GM23248 (cell line): ENCODE measurements around the gene CDC34. TPM values are rescaled to one million over a fixed set of nuclear protein-coding genes. Genes with fewer than 3 reads are reported as not detected.

Source experiments
- DNase-seq: peaks from one replicate; pipeline ENCODE4 v3.0.0-alpha.2; 2015
- H2AFZ ChIP-seq: fragments of 200-600 bp; sonication (generic); 2 replicates; pipeline ENCODE4 v1.6.1; 2016; ENCODE audit warnings: antibody characterized with exemption
- H3F3A ChIP-seq: fragments of 200-600 bp; sonication (generic); 2 replicates; pipeline ENCODE4 v1.6.1; 2016; ENCODE audit warnings: mild to moderate bottlenecking, antibody characterized with exemption, mixed run types; ENCODE audit not compliant: insufficient read depth
- H3K27ac ChIP-seq: fragments of 200-600 bp; sonication (generic); 2 replicates; pipeline ENCODE4 v1.5.1; 2016; ENCODE audit warnings: mild to moderate bottlenecking
- H3K27me3 ChIP-seq: fragments of 200-600 bp; sonication (generic); replicated peaks from 2 replicates; pipeline ENCODE4 v1.6.1; 2016; ENCODE audit warnings: mild to moderate bottlenecking; ENCODE audit not compliant: insufficient read depth
- H3K36me3 ChIP-seq: fragments of 200-600 bp; sonication (generic); 2 replicates; pipeline ENCODE4 v1.6.1; 2016; ENCODE audit warnings: low read depth, mild to moderate bottlenecking
- H3K4me1 ChIP-seq: fragments of 200-600 bp; sonication (generic); 2 replicates; pipeline ENCODE4 v1.6.1; 2016; ENCODE audit warnings: mild to moderate bottlenecking; ENCODE audit not compliant: insufficient read depth
- H3K4me2 ChIP-seq: fragments of 200-600 bp; sonication (generic); one replicate; pipeline ENCODE4 v1.6.1; 2016; ENCODE audit warnings: mild to moderate bottlenecking; ENCODE audit not compliant: unreplicated experiment
- H3K4me3 ChIP-seq: fragments of 200-600 bp; sonication (generic); 2 replicates; pipeline ENCODE4 v1.5.1; 2016; ENCODE audit warnings: mild to moderate bottlenecking
- H3K79me2 ChIP-seq: fragments of 200-600 bp; sonication (generic); 2 replicates; pipeline ENCODE4 v1.6.1; 2016; ENCODE audit warnings: mild to moderate bottlenecking; ENCODE audit not compliant: insufficient read depth
- H3K9ac ChIP-seq: fragments of 200-600 bp; sonication (generic); 2 replicates; pipeline ENCODE4 v1.6.1; 2016; ENCODE audit warnings: mild to moderate bottlenecking
- H3K9me2 ChIP-seq: fragments of 200-600 bp; sonication (generic); 2 replicates; pipeline ENCODE4 v1.6.1; 2016; ENCODE audit warnings: mixed run types, mild to moderate bottlenecking, moderate library complexity; ENCODE audit not compliant: insufficient read depth
- H3K9me3 ChIP-seq: fragments of 200-600 bp; sonication (generic); one replicate; pipeline ENCODE4 v1.6.1; 2017; ENCODE audit warnings: low read depth
- H4K20me1 ChIP-seq: fragments of 200-600 bp; sonication (generic); 2 replicates; pipeline ENCODE4 v1.6.0; 2016; ENCODE audit not compliant: insufficient read depth
- EZH2 ChIP-seq: fragments of 200-600 bp; sonication (generic); IDR thresholded peaks from 2 replicates; pipeline ENCODE4 v1.6.1; 2018; ENCODE audit warnings: antibody characterized with exemption, mild to moderate bottlenecking; ENCODE audit not compliant: insufficient read depth, poor library complexity, severe bottlenecking
- EZH2phosphoT487 ChIP-seq: fragments of 200-600 bp; sonication (generic); IDR thresholded peaks from 2 replicates; pipeline ENCODE4 v1.6.1; 2018; ENCODE audit warnings: antibody characterized with exemption, moderate library complexity, mild to moderate bottlenecking, low read depth; ENCODE audit not compliant: insufficient read depth
- WGBS, 2 experiments: methylation state at CpG; one replicate each; pipeline ENCODE4 v1.1.6; 2015 to 2017; ENCODE audit warnings: low lambda C conversion rate in 2 of 2, low coverage in 1 of 2; ENCODE audit errors: missing lambda C conversion rate in 2 of 2; 5-methylcytosine and 5-hydroxymethylcytosine counted together
- in situ Hi-C: fragments of 300-500 bp; cut with MboI; formaldehyde crosslinking; loops from 2 replicates; pipeline ENCODE4 v1.15.0; 2020
- polyA plus RNA-seq: library from polyadenylated mRNA; unstranded; fragments of >200 nt; fragmentation: Nextera tagmentation; extraction: Ambion mirVana; gene quantifications from 2 replicates; pipeline ENCODE4 v1.2.1, GENCODE V29; 2016
- total RNA-seq: library from RNA; depleted of rRNA; stranded (reverse); fragments of >200 nt; shearing (Covaris generic); gene quantifications from 2 replicates; pipeline ENCODE4 v1.2.3, GENCODE V29; 2014

CDC34 gene
- total and polyA plus RNA-seq, 2 experiments from 2014 or later = 46.4 to 50.8 TPM

- Histone ChIP-seq H3K36me3 (no peaks in the 10 kb centered on the region; the same call in 1 of the 2 replicates), H3K9ac (no peak overlapping the region), H3F3A (no peaks in the 10 kb centered on the region), H3K9me3 (no peaks in the 10 kb centered on the region), H3K27ac (no peak overlapping the region), H3K27me3 (no peaks in the 10 kb centered on the region), H3K4me3 (no peak overlapping the region), H3K4me1 (peaks cover 28% of the 10 kb centered on the region), H3K79me2 (peaks cover 93% of the 10 kb centered on the region), H3K9me2 (no peaks in the 10 kb centered on the region), H4K20me1 (no peaks in the 10 kb centered on the region), H2AFZ (no peak overlapping the region), H3K4me2 (no peak overlapping the region)
- in situ Hi-C loops = no loop called here
- WGBS, 2 experiments = 91% methylated on average over 50 to 66 of the region's 66 CpGs
- no peak for DNase-seq
- TF ChIP-seq EZH2 = no peak
- TF ChIP-seq EZH2phosphoT487 = no peak
Measured at GRCh38 chr19:577439-578392, 46.2 kb downstream of the CDC34 start.

GRCh38 chr19:579111-579841, 47.7 kb downstream of the CDC34 start:
- H3K79me2 ChIP-seq = peaks cover 78% of the 10 kb centered on the region
- TF ChIP-seq EZH2phosphoT487 (no peak), EZH2 (no peak)
- H3K9ac ChIP-seq = no peak overlapping the region
- no peak overlapping the region for H3K4me2 ChIP-seq
- H2AFZ ChIP-seq = no peak overlapping the region
- no peaks in the 10 kb centered on the region for H3K9me2 ChIP-seq
- H3K4me1 ChIP-seq = peaks cover 31% of the 10 kb centered on the region
- 89 to 90% methylated on average over 43 to 46 of the region's 46 CpGs for WGBS, 2 experiments
- no peak overlapping the region for H3K4me3 ChIP-seq
- no peaks in the 10 kb centered on the region for H3K27me3 ChIP-seq
- H3K9me3 ChIP-seq = no peaks in the 10 kb centered on the region
- H4K20me1 ChIP-seq = no peaks in the 10 kb centered on the region
- H3K27ac ChIP-seq = no peak overlapping the region
- DNase-seq = no peak
- no peaks in the 10 kb centered on the region; the same call in 1 of the 2 replicates for H3K36me3 ChIP-seq
- H3F3A ChIP-seq = no peaks in the 10 kb centered on the region
- in situ Hi-C loops = no loop called here

- Histone ChIP-seq H3K4me2 (no peak overlapping the region), H3K9me3 (no peaks in the 10 kb centered on the region), H3K27me3 (no peaks in the 10 kb centered on the region), H2AFZ (no peak overlapping the region), H3K4me1 (peaks cover 26% of the 10 kb centered on the region), H3F3A (no peaks in the 10 kb centered on the region), H3K9me2 (no peaks in the 10 kb centered on the region), H3K79me2 (peaks cover 72% of the 10 kb centered on the region), H3K4me3 (no peak overlapping the region), H4K20me1 (no peaks in the 10 kb centered on the region), H3K27ac (no peak overlapping the region), H3K9ac (no peak overlapping the region), H3K36me3 (no peaks in the 10 kb centered on the region; the same call in 1 of the 2 replicates)
- in situ Hi-C loops = no loop called here
- DNase-seq = no peak
- TF ChIP-seq EZH2 = no peak
- TF ChIP-seq EZH2phosphoT487 = no peak
- WGBS, 2 experiments = 90 to 91% methylated on average over 10 to 11 of the region's 11 CpGs
Measured at GRCh38 chr19:579842-580155, 48.2 kb downstream of the CDC34 start.

- Histone ChIP-seq H3K4me2 (no peak overlapping the region), H3K79me2 (peaks cover 67% of the 10 kb centered on the region), H3K9me2 (no peaks in the 10 kb centered on the region), H4K20me1 (no peaks in the 10 kb centered on the region), H3K27ac (no peak overlapping the region), H3K4me3 (no peak overlapping the region), H3K4me1 (peaks cover 20% of the 10 kb centered on the region), H3F3A (no peaks in the 10 kb centered on the region), H3K27me3 (no peaks in the 10 kb centered on the region), H3K9ac (no peak overlapping the region), H3K36me3 (no peaks in the 10 kb centered on the region; the same call in 1 of the 2 replicates), H2AFZ (no peak overlapping the region), H3K9me3 (no peaks in the 10 kb centered on the region)
- TF ChIP-seq EZH2 (no peak), EZH2phosphoT487 (no peak)
- no peak for DNase-seq
- WGBS, 2 experiments = 89 to 90% methylated on average over 22 of the region's 22 CpGs
- in situ Hi-C loops = no loop called here
Measured at GRCh38 chr19:580274-580835, 48.8 kb downstream of the CDC34 start.
